IMR-90 (cell line): ENCODE results near the gene PROCA1. TPM values are rescaled to one million over a fixed set of nuclear protein-coding genes. Genes with fewer than 3 reads are reported as not detected.

ENCODE experiments used
- ATAC-seq: fragments of 200-7000 bp; cut with Tn5 transposase; 2 replicates; pipeline ENCODE4 v1.9.1; 2020; ENCODE audit warnings: low read depth, mild to moderate bottlenecking, moderate library complexity
- BruUV-seq: library from RNA; stranded (reverse); fragments of 400-500 nt; replicated peaks from 2 replicates; lab custom pipeline; 2021; lab: Mats Ljungman, UMichigan
- CTCF ChIA-PET: fragments of 300-600 bp; formaldehyde crosslinking; extraction: SDS; loops from one replicate; lab custom pipeline; 2021; ENCODE audit warnings: antibody characterized with exemption; lab: Yijun Ruan, JAX
- POLR2A ChIA-PET: fragments of 300-600 bp; sonication (Branson Sonifier 250); formaldehyde crosslinking; loops from one replicate; lab custom pipeline; 2022; ENCODE audit warnings: antibody characterized with exemption; ENCODE audit not compliant: unreplicated experiment; lab: Charles Lee
- DNase-seq: peaks from one replicate; pipeline ENCODE4 v3.0.0; 2013
- H2AFZ ChIP-seq: replicated peaks from 2 replicates; pipeline ENCODE3; 2013; ENCODE audit warnings: low read length, mild to moderate bottlenecking; ENCODE audit not compliant: poor library complexity
- H2AK5ac ChIP-seq: 2 replicates; pipeline ENCODE4 v1.6.1; 2013; ENCODE audit warnings: low read depth, low read length, inconsistent platforms
- H2AK9ac ChIP-seq: replicated peaks from 2 replicates; pipeline ENCODE3; 2013; ENCODE audit warnings: mild to moderate bottlenecking, low read depth, low read length, moderate library complexity; ENCODE audit not compliant: poor library complexity
- H2BK120ac ChIP-seq: 2 replicates; pipeline ENCODE4 v1.6.1; 2013; ENCODE audit warnings: low read depth, low read length, inconsistent platforms
- H2BK15ac ChIP-seq: 3 replicates; pipeline ENCODE4 v1.6.1; 2013; ENCODE audit warnings: low read depth, low read length, inconsistent platforms
- H2BK20ac ChIP-seq: 2 replicates; pipeline ENCODE4 v1.6.1; 2013; ENCODE audit warnings: low read depth, mild to moderate bottlenecking, inconsistent platforms, low read length, moderate library complexity
- H2BK5ac ChIP-seq: 2 replicates; pipeline ENCODE4 v1.6.1; 2013; ENCODE audit warnings: mild to moderate bottlenecking, low read depth, low read length, inconsistent platforms; ENCODE audit not compliant: poor library complexity, severe bottlenecking
- H3K14ac ChIP-seq: replicated peaks from 2 replicates; pipeline ENCODE4 v1.6.1; 2013; ENCODE audit warnings: low read depth, low read length, inconsistent platforms
- H3K18ac ChIP-seq: 2 replicates; pipeline ENCODE4 v1.6.1; 2013; ENCODE audit warnings: low read depth, low read length, control low read depth
- H3K23ac ChIP-seq: 2 replicates; pipeline ENCODE4 v1.6.1; 2013; ENCODE audit warnings: low read depth, low read length, inconsistent platforms
- H3K27ac ChIP-seq: 2 replicates; pipeline ENCODE4 v1.5.1; 2013; ENCODE audit warnings: mild to moderate bottlenecking, control low read depth, low read length; ENCODE audit not compliant: insufficient read depth
- H3K27me3 ChIP-seq: 2 replicates; pipeline ENCODE4 v1.6.1; 2013; ENCODE audit warnings: low read length; ENCODE audit not compliant: control insufficient read depth, insufficient read depth
- H3K36me3 ChIP-seq: 2 replicates; pipeline ENCODE4 v1.6.1; 2013; ENCODE audit warnings: low read length, mixed read lengths; ENCODE audit not compliant: control insufficient read depth, insufficient read depth
- H3K4ac ChIP-seq: 2 replicates; pipeline ENCODE4 v1.6.1; 2013; ENCODE audit warnings: low read depth, low read length, inconsistent platforms
- H3K4me1 ChIP-seq: 2 replicates; pipeline ENCODE4 v1.6.1; 2013; ENCODE audit warnings: low read length, mixed read lengths; ENCODE audit not compliant: control insufficient read depth, insufficient read depth
- H3K4me2 ChIP-seq: 2 replicates; pipeline ENCODE4 v1.6.1; 2013; ENCODE audit warnings: low read depth, mild to moderate bottlenecking, control low read depth, low read length, moderate library complexity
- H3K4me3 ChIP-seq: 2 replicates; pipeline ENCODE4 v1.5.1; 2013; ENCODE audit warnings: low read depth, mild to moderate bottlenecking, control low read depth, low read length, moderate library complexity; ENCODE audit not compliant: insufficient read depth
- H3K56ac ChIP-seq: 2 replicates; pipeline ENCODE4 v1.6.1; 2013; ENCODE audit warnings: low read length, inconsistent platforms; ENCODE audit not compliant: insufficient read depth; ENCODE audit errors: extremely low read depth
- H3K79me1 ChIP-seq, 2 experiments: 2 replicates each; pipeline ENCODE4 v1.6.1; 2013; ENCODE audit warnings: low read length in 2 of 2, inconsistent platforms in 1 of 2, low read depth in 1 of 2
- H3K9ac ChIP-seq: 2 replicates; pipeline ENCODE4 v1.6.1; 2013; ENCODE audit warnings: low read depth, low read length, control low read depth
- H3K9me1 ChIP-seq: 2 replicates; pipeline ENCODE4 v1.6.1; 2013; ENCODE audit warnings: low read length, inconsistent platforms; ENCODE audit not compliant: insufficient read depth
- H3K9me3 ChIP-seq: 2 replicates; pipeline ENCODE4 v1.6.1; 2013; ENCODE audit warnings: low read length; ENCODE audit not compliant: control insufficient read depth, insufficient read depth
- H4K20me1 ChIP-seq: 2 replicates; pipeline ENCODE4 v1.6.1; 2013; ENCODE audit warnings: low read length, inconsistent platforms; ENCODE audit not compliant: insufficient read depth
- H4K5ac ChIP-seq: 2 replicates; pipeline ENCODE4 v1.6.1; 2013; ENCODE audit warnings: mild to moderate bottlenecking, low read depth, low read length, control low read depth
- H4K8ac ChIP-seq, 2 experiments: 2 replicates each; pipeline ENCODE4 v1.6.1; 2013; ENCODE audit warnings: low read depth in 2 of 2, low read length in 2 of 2, control low read depth in 1 of 2, inconsistent platforms in 1 of 2
- H4K91ac ChIP-seq: 2 replicates; pipeline ENCODE4 v1.6.1; 2013; ENCODE audit warnings: low read depth, low read length, inconsistent platforms; ENCODE audit not compliant: insufficient read depth
- BHLHE40 ChIP-seq: fragments of 150-350 bp; IDR thresholded peaks from 2 replicates; pipeline ENCODE4 v1.6.1; 2016; ENCODE audit warnings: mild to moderate bottlenecking, low read depth, low read length
- CEBPB ChIP-seq: IDR thresholded peaks from 2 replicates; pipeline ENCODE4 v1.6.1; 2012; ENCODE audit warnings: low read depth, low read length, improper control_type of control experiment
- CHD1 ChIP-seq: IDR thresholded peaks from 2 replicates; pipeline ENCODE4 v1.6.1; 2012; ENCODE audit warnings: low read depth, low read length, improper control_type of control experiment
- FOS ChIP-seq: fragments of 150-350 bp; IDR thresholded peaks from 2 replicates; pipeline ENCODE4 v1.6.1; 2016; ENCODE audit warnings: low read depth, low read length
- MAFK ChIP-seq: IDR thresholded peaks from 2 replicates; pipeline ENCODE4 v1.6.1; 2012; ENCODE audit warnings: low read depth, low read length, improper control_type of control experiment
- MXI1 ChIP-seq: IDR thresholded peaks from 2 replicates; pipeline ENCODE4 v1.6.1; 2012; ENCODE audit warnings: low read depth, mild to moderate bottlenecking, low read length, moderate library complexity, borderline replicate concordance
- NFE2L2 ChIP-seq: fragments of 150-350 bp; IDR thresholded peaks from 2 replicates; pipeline ENCODE4 v1.6.1; 2016; ENCODE audit warnings: low read depth, mild to moderate bottlenecking, low read length
- POLR2A ChIP-seq: IDR thresholded peaks from 2 replicates; pipeline ENCODE4 v1.6.1; 2012; ENCODE audit warnings: mild to moderate bottlenecking, low read depth, low read length
- RAD21 ChIP-seq: IDR thresholded peaks from 2 replicates; pipeline ENCODE4 v1.6.1; 2012; ENCODE audit warnings: low read length, improper control_type of control experiment
- RCOR1 ChIP-seq: IDR thresholded peaks from 2 replicates; pipeline ENCODE4 v1.6.1; 2012; ENCODE audit warnings: mild to moderate bottlenecking, low read length, improper control_type of control experiment; ENCODE audit not compliant: insufficient replicate concordance
- RFX5 ChIP-seq: IDR thresholded peaks from 2 replicates; pipeline ENCODE4 v1.8.0; 2012; ENCODE audit warnings: low read depth, mild to moderate bottlenecking, low read length, moderate library complexity
- SMC3 ChIP-seq: fragments of 150-350 bp; IDR thresholded peaks from 2 replicates; pipeline ENCODE4 v1.6.1; 2016; ENCODE audit warnings: low read depth, mild to moderate bottlenecking, antibody characterized with exemption, low read length, moderate library complexity
- WGBS, 2 experiments: methylation state at CpG; one replicate each; pipeline versions ENCODE4 v1.1.5 to v1.1.7; 2013; ENCODE audit warnings: missing lambda C conversion rate in 2 of 2; ENCODE audit not compliant: insufficient read length in 1 of 2; ENCODE audit errors: extremely low coverage in 2 of 2; 5-methylcytosine and 5-hydroxymethylcytosine counted together
- dilution Hi-C: fragments of 300-500 bp; cut with HindIII; formaldehyde crosslinking; loops from one replicate; pipeline ENCODE4 v1.14.3; 2018; ENCODE audit warnings: low sequenced_read_pairs; ENCODE audit not compliant: unreplicated experiment
- in situ Hi-C: fragments of 300-500 bp; cut with MboI; formaldehyde crosslinking; loops from 3 replicates; pipeline ENCODE4 v1.14.3; 2019; ENCODE audit warnings: low sequenced_read_pairs, inconsistent platforms, mixed read lengths
- intact Hi-C: fragments of 100-400 bp; cut with micrococcal nuclease; formaldehyde crosslinking; loops from 2 replicates; pipeline ENCODE4 v1.10.0; 2022
- polyA plus RNA-seq, 3 experiments: library from polyadenylated mRNA; depleted of rRNA; stranded (reverse); fragments of >200 nt; gene quantifications; 2 replicates each; pipeline ENCODE4 v1.2.3, GENCODE V29; 2012; ENCODE audit warnings: low replicate concordance in 1 of 3
- total RNA-seq: library from RNA; depleted of rRNA; stranded (reverse); fragments of >200 nt; gene quantifications from 2 replicates; pipeline ENCODE4 v1.2.3, GENCODE V29; 2012
- TF ChIP-seq, protein P1 (sequence below): conservative IDR thresholded peaks from 2 replicates; pipeline ENCODE4 v1.5.1; 2012; ENCODE audit warnings: mild to moderate bottlenecking, low read depth, low read length, improper control_type of control experiment
- TF ChIP-seq, protein P2 (sequence below): fragments of 150-350 bp; IDR thresholded peaks from 2 replicates; pipeline ENCODE4 v1.6.1; 2017; ENCODE audit warnings: mild to moderate bottlenecking, antibody characterized with exemption, low read length, low read depth

Gene PROCA1
- total and polyA plus RNA-seq, 2 of the 4 experiments (the other 2 are of a cell fraction) = 0.36 to 1.7 TPM

DNA sequence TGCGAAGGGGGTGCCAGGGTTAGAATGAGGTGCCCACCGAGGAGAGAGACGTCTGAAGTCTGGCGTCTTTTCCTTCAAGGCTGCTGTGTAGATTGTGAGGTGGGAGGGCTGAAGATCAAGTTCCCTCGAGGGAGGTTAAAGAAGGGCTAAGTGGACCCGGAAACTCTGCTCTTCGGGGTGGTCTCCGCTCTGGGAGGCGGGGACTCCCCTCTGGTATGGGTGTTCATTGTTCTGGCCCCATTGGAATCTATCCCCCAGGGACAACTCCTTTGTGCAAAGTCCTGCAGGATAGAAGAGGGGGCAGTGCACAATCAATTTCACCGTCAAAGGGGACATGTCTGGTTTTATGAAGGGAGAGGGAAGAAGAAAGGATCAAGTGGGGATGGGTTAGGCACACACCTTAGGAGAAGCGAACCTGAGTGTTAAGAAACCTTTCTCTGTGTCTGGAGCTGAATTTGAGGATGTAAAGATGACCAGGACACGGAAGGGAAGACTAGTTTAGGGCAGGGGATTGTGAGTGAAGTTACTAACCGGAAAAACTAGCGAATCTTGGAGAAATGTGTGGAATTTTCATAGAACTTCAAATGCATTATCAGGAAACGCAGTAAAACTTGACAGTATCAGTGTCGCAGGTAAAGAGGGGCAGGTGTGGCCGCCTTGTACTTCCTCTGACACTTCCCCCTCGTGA is 6.8 kb upstream of the PROCA1 start:
- Histone ChIP-seq H2BK5ac (peak overlapping the region; percentile 99), H3K4me2 (peak overlapping the region; percentile 92), H3K4me1 (peaks cover 13% of the 10 kb centered on the region), H3K14ac (peak overlapping the region; percentile 89), H2AFZ (peak overlapping the region; percentile 96), H3K4me3 (peak overlapping the region; percentile 80), H3K56ac (peak overlapping the region; percentile 96), H3K9ac (peak overlapping the region; percentile 74), H3K9me3 (no peaks in the 10 kb centered on the region), H2BK20ac (peak overlapping the region; percentile 91), H3K18ac (peak overlapping the region; percentile 98), H2BK120ac (peak overlapping the region; percentile 96), H3K9me1 (peaks cover 15% of the 10 kb centered on the region; the same call in 1 of the 2 replicates), H3K27me3 (no peaks in the 10 kb centered on the region), H4K5ac (peak overlapping the region; percentile 97), H2BK15ac (peak overlapping the region; percentile 99), H3K23ac (peak overlapping the region; percentile 95), H2AK9ac (peak overlapping the region; percentile 96), H4K20me1 (peaks cover 51% of the 10 kb centered on the region), H4K8ac (peak overlapping the region; percentile 92 to 94), H4K91ac (peak overlapping the region; percentile 96), H3K36me3 (peaks cover 45% of the 10 kb centered on the region), H3K79me1 (peaks cover 12 to 64% of the 10 kb centered on the region in 2 experiments; a peak in 3 of 4 replicates), H2AK5ac (peak overlapping the region; percentile 100), H3K4ac (peak overlapping the region; percentile 99), H3K27ac (peak overlapping the region; percentile 98)
- in situ Hi-C loops (no loop called here), dilution Hi-C loops (no loop called here), intact Hi-C loops (no loop called here)
- ATAC-seq = peak; percentile 0; the same call in 1 of the 2 replicates
- ChIA-PET CTCF (no interaction called here), POLR2A (interaction anchor here (1.5 kb wide), 1 partner anchor 8 kb away, joined by 6 read pairs; no protein-coding TSS in a partner anchor)
- no peak for TF ChIP-seq CEBPB
- TF ChIP-seq, protein P1, sequence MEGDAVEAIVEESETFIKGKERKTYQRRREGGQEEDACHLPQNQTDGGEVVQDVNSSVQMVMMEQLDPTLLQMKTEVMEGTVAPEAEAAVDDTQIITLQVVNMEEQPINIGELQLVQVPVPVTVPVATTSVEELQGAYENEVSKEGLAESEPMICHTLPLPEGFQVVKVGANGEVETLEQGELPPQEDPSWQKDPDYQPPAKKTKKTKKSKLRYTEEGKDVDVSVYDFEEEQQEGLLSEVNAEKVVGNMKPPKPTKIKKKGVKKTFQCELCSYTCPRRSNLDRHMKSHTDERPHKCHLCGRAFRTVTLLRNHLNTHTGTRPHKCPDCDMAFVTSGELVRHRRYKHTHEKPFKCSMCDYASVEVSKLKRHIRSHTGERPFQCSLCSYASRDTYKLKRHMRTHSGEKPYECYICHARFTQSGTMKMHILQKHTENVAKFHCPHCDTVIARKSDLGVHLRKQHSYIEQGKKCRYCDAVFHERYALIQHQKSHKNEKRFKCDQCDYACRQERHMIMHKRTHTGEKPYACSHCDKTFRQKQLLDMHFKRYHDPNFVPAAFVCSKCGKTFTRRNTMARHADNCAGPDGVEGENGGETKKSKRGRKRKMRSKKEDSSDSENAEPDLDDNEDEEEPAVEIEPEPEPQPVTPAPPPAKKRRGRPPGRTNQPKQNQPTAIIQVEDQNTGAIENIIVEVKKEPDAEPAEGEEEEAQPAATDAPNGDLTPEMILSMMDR = no peak
- no peak for TF ChIP-seq BHLHE40
- no peak for TF ChIP-seq RFX5
- no peak for TF ChIP-seq RCOR1
- TF ChIP-seq RAD21 = no peak
- TF ChIP-seq, protein P2, sequence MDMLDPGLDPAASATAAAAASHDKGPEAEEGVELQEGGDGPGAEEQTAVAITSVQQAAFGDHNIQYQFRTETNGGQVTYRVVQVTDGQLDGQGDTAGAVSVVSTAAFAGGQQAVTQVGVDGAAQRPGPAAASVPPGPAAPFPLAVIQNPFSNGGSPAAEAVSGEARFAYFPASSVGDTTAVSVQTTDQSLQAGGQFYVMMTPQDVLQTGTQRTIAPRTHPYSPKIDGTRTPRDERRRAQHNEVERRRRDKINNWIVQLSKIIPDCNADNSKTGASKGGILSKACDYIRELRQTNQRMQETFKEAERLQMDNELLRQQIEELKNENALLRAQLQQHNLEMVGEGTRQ = no peak
- TF ChIP-seq MAFK = no peak
- no peak for TF ChIP-seq NFE2L2
- no peak for TF ChIP-seq SMC3
- TF ChIP-seq CHD1 = no peak
- TF ChIP-seq FOS = no peak
- TF ChIP-seq MXI1 = no peak
- TF ChIP-seq POLR2A = no peak
- DNase-seq = no peak
- WGBS, 2 experiments = 0% methylated on average over 4 of the region's 18 CpGs; no CpG with 5 or more reads in 1 of the 2 experiments
- BruUV-seq = no TSS peak
